Epidermal melanocyte (primary cell): Measurements from ENCODE around the gene LRFN3.
A peak's percentile ranks its signal among the peaks of the same experiment; 100 is the strongest.
"Not testable (repeated sequence)": the region's sequence is repeated elsewhere in the genome, so short reads cannot be mapped to it uniquely, and the experiment has no call there.

ENCODE experiments used
- DNase-seq: peaks from one replicate; pipeline ENCODE4 v3.0.0; 2011; ENCODE audit warnings: low spot score; ENCODE audit not compliant: insufficient read length

The LRFN3 gene

DNA sequence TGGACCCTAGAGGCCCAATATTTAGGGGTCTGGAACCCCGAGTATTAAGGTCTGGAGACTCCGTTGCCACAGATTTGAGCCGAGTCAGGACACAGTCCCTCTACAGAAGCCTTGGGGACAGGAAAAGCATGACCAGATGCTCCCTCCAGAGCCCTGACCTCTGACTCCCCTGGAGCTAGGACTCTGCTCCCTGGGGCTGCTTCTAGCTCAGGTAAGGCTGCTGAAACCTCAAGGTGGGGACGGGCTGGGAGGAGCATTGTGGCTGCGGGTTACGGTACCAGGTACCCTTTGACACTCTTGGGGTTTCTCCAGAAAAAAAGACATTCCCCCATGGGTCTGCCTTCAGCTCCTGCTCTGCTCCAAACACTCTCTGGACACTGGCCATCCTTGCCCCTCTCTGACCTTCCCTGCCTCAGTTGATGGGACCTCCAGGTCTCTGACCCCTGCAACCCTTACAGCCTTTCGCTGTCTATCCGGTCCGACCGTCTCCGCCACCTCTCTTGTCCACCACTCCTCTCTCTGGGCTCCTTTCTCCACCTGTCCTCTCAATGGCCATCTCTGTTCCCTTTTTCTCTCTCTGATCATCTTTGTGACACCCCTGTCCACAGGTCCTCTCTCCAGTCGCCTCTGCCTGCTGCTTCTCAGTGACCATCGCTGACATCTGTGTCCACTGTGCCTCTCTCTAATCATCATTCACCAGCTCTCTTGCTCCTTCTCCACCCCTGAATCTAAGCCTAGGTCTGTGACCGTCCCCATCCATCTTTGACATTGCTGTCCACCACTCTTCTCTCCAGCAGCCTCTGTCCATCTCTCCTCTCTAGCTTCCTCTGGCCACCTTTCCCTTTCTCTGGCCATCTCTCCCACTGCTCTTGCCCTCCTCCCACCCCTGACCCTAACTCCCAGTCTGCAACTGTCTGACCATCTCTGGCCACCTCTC lies 1.4 kb downstream of the LRFN3 start:
- DNase-seq: no peak

DNA sequence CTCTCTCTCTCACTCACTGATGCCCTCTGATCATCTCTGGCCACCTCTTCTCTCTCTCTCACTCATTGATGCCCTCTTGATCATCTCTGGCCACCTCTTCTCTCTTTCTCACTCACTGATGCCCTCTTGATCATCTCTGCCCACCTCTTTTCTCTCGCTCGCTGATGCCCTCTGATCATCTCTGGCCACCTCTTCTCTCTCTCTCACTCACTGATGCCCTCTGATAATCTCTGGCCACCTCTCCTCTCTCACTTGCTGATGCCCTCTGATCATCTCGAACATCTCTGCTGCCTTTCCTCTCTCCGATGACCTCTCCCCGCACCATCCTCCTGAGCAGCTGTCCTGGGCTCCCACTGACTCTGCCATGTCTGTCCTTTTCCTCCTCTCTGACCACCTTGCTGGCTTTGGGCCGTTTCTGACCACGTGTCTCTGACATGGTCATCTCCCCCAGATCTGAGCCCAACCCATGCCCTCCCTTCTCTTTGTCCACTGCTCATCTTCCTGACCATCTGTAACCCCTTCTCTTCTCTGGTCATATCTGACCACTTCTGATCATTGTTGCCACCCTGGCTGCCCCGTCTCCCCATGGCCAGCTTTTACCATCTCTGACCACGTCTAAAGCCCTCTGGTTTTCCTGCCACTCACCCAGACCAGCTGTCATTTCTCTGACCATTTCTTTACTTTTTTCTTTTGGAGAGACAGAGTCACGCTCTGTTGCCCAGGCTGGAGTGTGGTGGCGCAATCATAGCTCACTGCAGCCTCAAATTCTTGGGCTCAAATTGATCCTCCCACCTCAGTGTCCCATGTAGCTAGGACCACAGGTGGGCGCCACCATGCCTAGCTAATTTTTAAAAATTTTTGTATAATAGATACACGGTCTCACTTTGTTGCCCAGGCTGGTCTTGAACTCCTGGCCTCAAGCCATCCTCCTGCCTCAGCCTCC lies 2.4 kb downstream of the LRFN3 start:
- DNase-seq: no peak

GRCh38 chr19:35939307-35940077 lies 3.3 kb downstream of the LRFN3 start:
- no peak for DNase-seq

GRCh38 chr19:35940078-35940775 lies 4.1 kb downstream of the LRFN3 start:
- no peak for DNase-seq

- DNase-seq: no peak
Measured at GRCh38 chr19:35940839-35941238, 4.7 kb downstream of the LRFN3 start.

GRCh38 chr19:35942235-35942634 lies 6.1 kb downstream of the LRFN3 start:
- no peak for DNase-seq

- no peak for DNase-seq
Measured at GRCh38 chr19:35943321-35944301, 7.4 kb downstream of the LRFN3 start.

- DNase-seq: no peak
Measured at GRCh38 chr19:35944556-35944955, 8.4 kb downstream of the LRFN3 start.

- no peak for DNase-seq
Measured at GRCh38 chr19:35945121-35945790, 9.1 kb downstream of the LRFN3 start.

- DNase-seq: no peak
Measured at GRCh38 chr19:35946203-35946602, 10.0 kb downstream of the LRFN3 start.

GRCh38 chr19:35949131-35949530 lies 13.0 kb downstream of the LRFN3 start:
- peak; percentile 30 for DNase-seq

- DNase-seq: no peak
Measured at GRCh38 chr19:35955881-35956634, 19.9 kb downstream of the LRFN3 start.

GRCh38 chr19:35957411-35957810 lies 21.2 kb downstream of the LRFN3 start:
- not testable (repeated sequence) for DNase-seq

DNA sequence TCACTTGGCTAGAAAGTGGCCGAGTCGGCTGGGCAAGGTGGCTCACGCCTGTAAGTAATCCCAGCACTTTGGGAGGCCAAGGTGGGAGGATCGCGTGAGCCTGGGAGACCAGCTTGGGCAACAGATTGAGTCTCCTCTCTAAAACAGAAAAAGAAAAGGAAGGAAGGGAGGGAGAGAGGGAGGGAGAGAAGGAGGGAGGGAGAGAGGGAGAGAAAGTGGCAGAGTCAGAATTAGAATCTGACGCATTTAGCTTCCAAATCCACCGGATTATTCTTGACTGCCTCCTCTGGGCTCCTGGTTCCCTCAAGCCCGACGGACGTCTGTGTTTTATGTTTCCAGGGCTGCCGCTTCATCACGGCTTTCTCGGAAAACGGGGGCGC lies 22.5 kb downstream of the LRFN3 start:
- no peak for DNase-seq

DNA sequence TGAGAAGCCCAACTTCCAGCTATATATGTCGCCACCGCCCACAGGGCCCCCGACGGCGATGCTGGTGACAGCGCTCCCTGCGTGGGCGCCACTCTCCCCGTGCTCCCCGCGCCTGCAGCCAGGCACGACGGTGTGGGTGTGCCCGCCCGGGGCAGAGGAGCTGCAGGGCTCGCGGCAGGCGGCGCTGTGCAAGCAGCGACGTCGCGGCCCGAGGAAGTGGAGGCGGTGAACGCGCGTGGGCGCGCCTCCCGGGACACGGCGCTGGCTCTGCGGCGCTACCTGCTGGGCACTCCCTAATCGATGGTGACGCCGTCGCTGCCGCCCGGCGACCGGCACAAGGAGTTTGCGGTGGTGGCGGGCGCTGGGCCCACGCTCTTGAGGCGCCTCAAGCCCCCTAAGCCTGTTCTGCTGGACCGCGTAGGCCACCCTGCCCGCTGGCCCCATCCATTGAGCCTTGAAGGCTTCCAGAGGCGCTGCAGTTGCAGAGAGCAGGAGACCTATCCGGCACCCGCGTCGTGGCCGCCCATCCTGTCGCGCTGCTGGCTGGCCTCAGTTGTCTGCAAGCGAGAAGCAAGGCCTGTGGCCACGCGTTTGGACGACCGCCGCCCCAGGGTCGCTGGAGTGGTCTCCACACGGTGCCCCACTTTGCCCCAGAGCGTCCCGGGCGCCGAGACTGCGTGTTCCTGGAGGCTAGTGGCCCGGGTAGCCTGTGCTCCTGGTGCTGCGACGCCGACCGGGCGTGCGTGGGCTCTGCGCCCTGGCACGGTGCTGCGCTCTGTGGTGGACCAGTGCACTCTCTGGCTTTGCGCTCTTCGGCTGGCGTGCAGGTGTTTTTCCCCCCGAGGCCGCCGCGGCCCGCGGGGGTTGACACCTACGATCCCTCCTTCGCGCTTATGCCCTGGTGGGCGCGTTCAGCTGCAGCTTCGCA lies 23.1 kb downstream of the LRFN3 start:
- DNase-seq: no peak

- DNase-seq: no peak
Measured at GRCh38 chr19:35959968-35960320, 23.8 kb downstream of the LRFN3 start.

- no peak for DNase-seq
Measured at GRCh38 chr19:35960432-35960972, 24.3 kb downstream of the LRFN3 start.
